Mucosa of rectum (tissue), 2 donors: ENCODE measurements around the gene TPM3.
"Not testable (repeated sequence)": the region's sequence is repeated elsewhere in the genome, so short reads cannot be mapped to it uniquely, and the experiment has no call there.

Experiments used
- H3K27ac ChIP-seq, 2 donors: one replicate each; pipeline ENCODE4 v1.7.0; 2013; ENCODE audit warnings: inconsistent platforms in 2 of 2, low read depth in 2 of 2, low read length in 2 of 2
- H3K27me3 ChIP-seq, 2 donors: one replicate each; pipeline ENCODE4 v1.7.0; 2013; ENCODE audit warnings: low read length in 2 of 2; ENCODE audit not compliant: control insufficient read depth in 2 of 2, insufficient read depth in 2 of 2
- H3K36me3 ChIP-seq, 2 donors: one replicate each; pipeline ENCODE4 v1.7.0; 2013; ENCODE audit warnings: low read length in 2 of 2; ENCODE audit not compliant: control insufficient read depth in 2 of 2, insufficient read depth in 2 of 2
- H3K4me1 ChIP-seq, 2 donors: one replicate each; pipeline ENCODE4 v1.7.0; 2013; ENCODE audit warnings: low read length in 2 of 2, mild to moderate bottlenecking in 1 of 2; ENCODE audit not compliant: control insufficient read depth in 2 of 2, insufficient read depth in 2 of 2
- H3K4me3 ChIP-seq, 2 donors: one replicate each; pipeline ENCODE4 v1.7.0; 2013; ENCODE audit warnings: low read length in 2 of 2
- H3K9ac ChIP-seq, 2 donors: one replicate each; pipeline ENCODE4 v1.7.0; 2013; ENCODE audit warnings: low read length in 2 of 2, low read depth in 1 of 2, mild to moderate bottlenecking in 1 of 2
- H3K9me3 ChIP-seq, 2 donors: one replicate each; pipeline ENCODE4 v1.7.0; 2013; ENCODE audit warnings: low read length in 2 of 2; ENCODE audit not compliant: control insufficient read depth in 2 of 2
- donor health status: healthy.
- donor health status: Normal muscosa, but diverticular disease.

The TPM3 gene

DNA sequence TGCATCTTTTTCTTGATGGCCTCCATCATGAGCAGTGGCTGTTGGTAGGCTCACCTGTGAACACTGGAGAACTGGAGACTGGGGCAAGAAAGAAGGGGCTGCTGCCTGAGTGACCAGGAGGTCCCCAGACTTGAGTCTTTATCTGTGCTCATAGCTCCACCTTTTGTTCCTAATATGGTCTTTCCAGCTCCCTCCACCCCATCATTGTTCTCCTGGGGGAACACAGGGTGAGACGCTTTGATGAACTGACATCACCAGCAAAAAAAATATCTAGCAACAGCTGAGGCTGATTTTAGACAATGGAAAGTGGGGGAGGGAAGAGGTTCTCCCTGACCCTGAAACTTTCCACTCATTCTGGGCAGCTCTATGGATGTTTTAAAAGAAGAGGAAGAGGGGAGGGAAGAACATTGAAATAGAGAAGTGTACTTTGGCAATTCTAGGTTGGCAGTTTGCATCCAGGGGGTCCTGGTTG is at the start of gene TPM3:
Gene TPM3 (minus strand): TSS at position 111 of the 472 bp plus-strand sequence. CDS start 82 bp downstream, at position 29.
- H3K27ac ChIP-seq: no peak within 1 kb of the TSS
- no peak within 1 kb of the TSS for H3K4me3 ChIP-seq
- H3K9me3 ChIP-seq: no peaks in the 10 kb centered on the region
- H3K27me3 ChIP-seq: peaks cover 5 to 8% of the 10 kb centered on the region in 2 donors
- H3K4me1 ChIP-seq: no peaks in the 10 kb centered on the region
- no peak within 1 kb of the TSS for H3K9ac ChIP-seq
- H3K36me3 ChIP-seq: no peaks in the 10 kb centered on the region

- no peak overlapping the region for H3K4me3 ChIP-seq
- no peaks in the 10 kb centered on the region for H3K4me1 ChIP-seq
- H3K9ac ChIP-seq: no peak overlapping the region
- H3K27ac ChIP-seq: no peak overlapping the region
- no peaks in the 10 kb centered on the region for H3K9me3 ChIP-seq
- H3K27me3 ChIP-seq: no peaks in the 10 kb centered on the region
- H3K36me3 ChIP-seq: peaks cover 82 to 89% of the 10 kb centered on the region in 2 donors
These were observed 48.5 kb upstream of the TPM3 start for GRCh38 chr1:154240294-154240833.

DNA sequence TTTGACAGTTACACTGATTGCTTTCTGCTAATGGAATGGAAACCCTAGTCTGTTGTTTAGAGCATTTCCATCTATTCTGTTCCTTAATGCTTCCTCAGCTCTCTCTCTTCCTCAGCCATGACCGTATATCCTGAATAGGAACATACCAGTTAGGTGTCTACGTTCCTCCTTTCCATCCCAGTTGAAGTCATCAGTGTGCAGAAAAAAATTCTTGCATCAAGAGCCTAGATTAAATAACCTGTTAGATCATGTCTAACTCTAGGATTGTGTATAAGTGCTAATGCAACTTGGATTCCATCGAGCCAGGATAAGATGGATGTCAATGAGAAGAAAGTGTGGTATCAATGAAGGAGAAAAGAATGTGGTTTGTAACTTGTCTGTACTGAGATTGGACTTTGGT is 47.6 kb upstream of the TPM3 start:
- H3K36me3 ChIP-seq: peaks cover 81 to 90% of the 10 kb centered on the region in 2 donors

DNA sequence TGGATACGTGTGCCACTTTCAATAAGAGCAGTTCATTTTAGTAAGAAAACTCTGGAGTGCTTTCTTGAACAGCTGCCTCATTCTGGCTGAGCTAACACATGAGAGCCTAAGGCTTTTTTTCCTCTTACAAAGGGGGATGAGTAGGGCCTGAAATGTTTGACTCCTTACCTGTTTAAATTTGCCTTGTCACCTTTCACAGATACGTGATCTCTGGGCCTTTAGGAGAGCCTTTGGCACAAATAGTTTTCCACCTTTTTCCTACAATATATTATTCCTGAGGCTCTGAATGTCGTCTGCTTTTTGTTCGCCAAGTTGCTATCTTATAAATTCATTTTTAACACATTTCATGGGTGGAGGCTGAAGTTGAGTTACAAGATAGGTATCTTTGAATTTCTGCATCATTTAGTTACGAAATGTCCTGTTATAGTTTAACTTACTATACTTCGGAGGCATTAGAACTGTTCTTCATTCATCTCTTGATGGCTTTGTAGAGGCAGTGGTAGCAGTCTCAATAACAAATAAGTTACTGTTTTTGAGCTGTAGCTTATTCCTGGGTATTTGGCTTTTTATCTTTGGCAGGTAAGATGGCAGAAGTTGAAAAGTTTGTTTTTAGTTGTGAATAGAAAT is 46.1 kb upstream of the TPM3 start:
- Histone ChIP-seq H3K27ac (no peak overlapping the region), H3K9me3 (no peaks in the 10 kb centered on the region), H3K27me3 (no peaks in the 10 kb centered on the region), H3K9ac (no peak overlapping the region), H3K4me3 (no peak overlapping the region), H3K36me3 (peaks cover 72 to 86% of the 10 kb centered on the region in 2 donors), H3K4me1 (no peaks in the 10 kb centered on the region)

More for the DNA sequence above, 47.6 kb upstream of the TPM3 start:
- Histone ChIP-seq H3K9ac (no peak overlapping the region), H3K9me3 (no peaks in the 10 kb centered on the region), H3K27ac (no peak overlapping the region), H3K4me3 (no peak overlapping the region), H3K4me1 (no peaks in the 10 kb centered on the region), H3K27me3 (no peaks in the 10 kb centered on the region)

DNA sequence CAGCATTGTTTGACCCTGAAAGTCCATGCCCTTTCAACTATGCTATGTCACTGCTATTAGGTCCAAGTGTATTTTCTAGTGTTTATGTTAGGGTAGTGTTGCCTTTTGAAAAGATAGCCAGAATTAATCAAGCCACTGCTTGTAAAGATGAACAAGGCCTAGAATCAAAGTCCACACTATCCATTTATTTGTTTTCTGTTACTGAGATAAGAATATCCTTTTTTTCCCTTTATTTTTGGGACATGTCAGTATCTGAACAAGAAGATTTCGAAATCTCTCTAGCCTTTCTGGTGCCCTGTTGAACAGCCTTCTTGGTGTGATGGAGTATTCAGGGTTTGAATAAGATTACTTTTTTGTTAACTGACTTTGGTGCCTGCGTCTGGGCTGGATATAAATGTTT is 45.5 kb upstream of the TPM3 start:
- H3K27ac ChIP-seq: no peak overlapping the region
- no peaks in the 10 kb centered on the region for H3K4me1 ChIP-seq
- H3K9ac ChIP-seq: no peak overlapping the region
- peaks cover 68 to 82% of the 10 kb centered on the region in 2 donors for H3K36me3 ChIP-seq
- no peak overlapping the region for H3K4me3 ChIP-seq
- no peaks in the 10 kb centered on the region for H3K9me3 ChIP-seq
- no peaks in the 10 kb centered on the region for H3K27me3 ChIP-seq

- Histone ChIP-seq H3K27me3 (no peaks in the 10 kb centered on the region), H3K36me3 (peaks cover 62 to 79% of the 10 kb centered on the region in 2 donors), H3K4me3 (no peak overlapping the region), H3K27ac (no peak overlapping the region), H3K9me3 (no peaks in the 10 kb centered on the region), H3K9ac (no peak overlapping the region), H3K4me1 (no peaks in the 10 kb centered on the region)
These were observed 45.0 kb upstream of the TPM3 start for GRCh38 chr1:154236855-154237254.

GRCh38 chr1:154233127-154233526 is 41.2 kb upstream of the TPM3 start:
- peaks cover 59 to 82% of the 10 kb centered on the region in 2 donors for H3K36me3 ChIP-seq
- not testable (repeated sequence) for H3K4me1 ChIP-seq, H3K27ac ChIP-seq, H3K9me3 ChIP-seq, H3K9ac ChIP-seq, H3K4me3 ChIP-seq, H3K27me3 ChIP-seq

GRCh38 chr1:154231112-154231511 is 39.2 kb upstream of the TPM3 start:
- peaks cover 49 to 72% of the 10 kb centered on the region in 2 donors for H3K36me3 ChIP-seq
- H3K9me3 ChIP-seq: not testable (repeated sequence)

DNA sequence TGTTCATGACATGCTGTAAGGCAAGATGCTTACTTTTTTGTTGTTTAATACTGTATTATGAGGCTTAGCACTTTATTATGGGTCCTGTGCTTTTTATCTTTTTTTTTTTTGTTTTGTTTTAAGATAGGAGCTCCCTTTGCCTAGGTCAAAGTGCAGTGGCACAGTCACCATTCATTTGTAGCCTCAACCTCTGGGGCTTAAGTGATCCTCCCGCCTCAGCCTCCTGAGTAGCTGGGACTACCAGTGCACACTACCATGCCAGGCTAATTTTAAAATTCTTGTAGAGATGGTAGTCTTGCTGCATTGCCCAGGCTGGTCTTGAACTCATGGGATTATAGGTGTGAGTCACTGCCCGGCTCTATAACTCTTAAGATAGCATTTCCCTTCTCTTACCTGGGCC is 33.5 kb upstream of the TPM3 start:
- Histone ChIP-seq H3K27ac (no peak overlapping the region), H3K27me3 (no peaks in the 10 kb centered on the region), H3K4me1 (peaks cover 9 to 10% of the 10 kb centered on the region in 2 donors), H3K36me3 (peaks cover 27 to 40% of the 10 kb centered on the region in 2 donors), H3K4me3 (no peak overlapping the region), H3K9ac (no peak overlapping the region), H3K9me3 (no peaks in the 10 kb centered on the region)

More at GRCh38 chr1:154231112-154231511, 39.2 kb upstream of the TPM3 start:
- not testable (repeated sequence) for H3K27ac ChIP-seq, H3K4me3 ChIP-seq, H3K9ac ChIP-seq, H3K27me3 ChIP-seq, H3K4me1 ChIP-seq

DNA sequence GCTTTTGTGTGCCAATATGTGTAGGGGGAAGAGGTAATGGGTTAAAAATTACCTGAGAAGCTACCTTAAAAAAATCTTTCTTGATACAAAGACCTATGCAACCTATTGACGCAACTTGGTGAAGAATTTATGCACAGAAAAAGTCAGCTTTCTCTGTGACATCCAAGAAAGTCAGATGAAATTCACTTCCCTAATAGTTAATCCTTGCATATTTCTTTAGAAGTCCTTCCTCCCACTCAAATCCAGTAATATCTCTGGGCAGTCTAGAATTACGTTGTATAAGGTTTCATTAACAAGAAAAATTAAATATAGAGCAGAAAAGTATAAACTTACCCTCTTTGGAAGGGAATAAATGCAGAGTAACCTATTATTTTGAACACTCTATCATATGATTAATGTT is 31.7 kb upstream of the TPM3 start:
- no peak overlapping the region for H3K4me3 ChIP-seq
- peaks cover 23 to 24% of the 10 kb centered on the region in 2 donors for H3K36me3 ChIP-seq
- no peak overlapping the region for H3K27ac ChIP-seq
- no peaks in the 10 kb centered on the region for H3K9me3 ChIP-seq
- H3K27me3 ChIP-seq: no peaks in the 10 kb centered on the region
- H3K9ac ChIP-seq: no peak overlapping the region
- peaks cover 18 to 19% of the 10 kb centered on the region in 2 donors for H3K4me1 ChIP-seq
